ENCODE data around the gene INPP4A.

The INPP4A gene

DNA sequence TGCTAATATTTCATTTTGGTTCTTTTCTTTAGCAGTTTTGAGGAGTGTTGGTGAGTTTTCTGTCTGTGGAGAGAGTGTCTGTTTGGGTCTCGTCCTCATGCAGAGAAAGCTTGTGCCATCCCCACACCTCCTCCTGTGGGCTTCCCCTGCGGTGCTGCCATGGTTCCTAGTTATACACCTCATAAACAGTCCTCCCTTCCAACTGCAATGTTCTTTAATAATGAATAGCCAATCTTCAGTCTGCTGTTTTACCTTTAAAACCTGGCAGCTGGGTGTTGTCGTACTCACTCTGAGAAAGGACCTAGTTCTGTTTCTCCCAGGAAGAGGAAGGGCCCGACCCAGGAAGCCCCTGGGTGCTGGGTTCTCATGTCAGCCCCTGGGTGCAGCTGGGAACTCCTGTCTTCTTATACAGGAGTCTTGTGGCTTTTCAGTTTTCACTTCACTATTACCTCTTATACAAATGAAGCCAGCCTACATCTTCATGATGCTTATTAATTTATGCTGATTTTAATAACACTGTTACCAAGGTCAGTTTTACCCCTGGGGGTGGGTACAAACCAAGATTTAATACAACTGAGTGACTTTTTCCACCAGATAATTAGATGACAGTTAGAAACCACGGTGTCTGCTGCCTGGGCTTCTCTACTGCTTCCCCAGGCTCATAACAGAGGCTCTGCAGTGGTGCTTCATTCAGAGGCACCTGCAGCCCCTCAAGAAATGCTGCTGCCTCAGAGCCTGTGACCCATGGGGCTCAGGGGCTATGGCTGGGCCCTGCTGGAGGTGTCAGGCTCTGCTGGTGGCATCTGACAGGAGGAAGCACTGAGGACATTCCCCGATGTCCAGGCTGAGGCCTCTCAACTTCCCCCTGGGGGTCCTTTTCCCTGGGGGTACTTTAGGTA, 104.5 kb downstream of the INPP4A start:
- DNase-seq, result no peak

DNA sequence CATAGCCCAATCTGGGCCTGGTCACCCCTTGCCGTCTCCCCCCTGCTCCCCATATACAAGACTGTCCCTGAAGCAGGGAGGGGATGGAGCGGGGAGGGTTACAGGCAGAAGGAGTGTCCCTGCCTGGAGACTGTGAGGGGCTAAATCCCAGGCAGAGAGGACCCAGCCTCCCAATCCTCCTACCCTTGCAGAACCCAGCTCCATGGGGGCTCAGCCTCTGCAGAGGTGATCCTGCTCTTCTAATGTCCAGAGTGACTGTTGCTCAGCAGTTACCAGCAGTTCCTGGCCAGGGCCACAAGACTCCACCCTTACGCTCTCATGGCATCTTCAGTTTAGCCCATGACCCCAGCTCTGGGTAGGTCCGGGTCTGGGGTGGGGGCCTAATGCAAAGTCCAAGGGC, 105.5 kb downstream of the INPP4A start:
- DNase-seq, result no peak

DNA sequence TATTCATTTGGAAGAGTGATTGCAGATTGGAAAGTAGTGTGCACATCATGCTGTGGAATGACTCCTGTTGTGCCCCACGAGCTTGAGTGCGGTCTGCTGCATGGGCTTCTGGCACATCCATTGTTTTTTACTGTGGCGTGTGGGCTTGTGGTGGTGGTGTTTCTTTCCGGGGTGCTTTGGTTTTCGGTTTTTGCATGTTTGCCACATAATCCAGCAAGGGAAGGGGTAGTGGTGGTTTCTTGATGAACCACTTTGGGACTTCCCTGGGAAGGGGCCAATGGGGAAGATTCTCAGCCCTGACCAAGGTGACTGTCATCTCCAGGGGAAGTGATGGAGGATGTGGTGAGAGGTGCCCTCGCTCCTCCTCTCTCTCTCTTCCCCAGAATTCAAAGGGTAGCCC, 106.7 kb downstream of the INPP4A start:
- DNase-seq, result no peak

DNA sequence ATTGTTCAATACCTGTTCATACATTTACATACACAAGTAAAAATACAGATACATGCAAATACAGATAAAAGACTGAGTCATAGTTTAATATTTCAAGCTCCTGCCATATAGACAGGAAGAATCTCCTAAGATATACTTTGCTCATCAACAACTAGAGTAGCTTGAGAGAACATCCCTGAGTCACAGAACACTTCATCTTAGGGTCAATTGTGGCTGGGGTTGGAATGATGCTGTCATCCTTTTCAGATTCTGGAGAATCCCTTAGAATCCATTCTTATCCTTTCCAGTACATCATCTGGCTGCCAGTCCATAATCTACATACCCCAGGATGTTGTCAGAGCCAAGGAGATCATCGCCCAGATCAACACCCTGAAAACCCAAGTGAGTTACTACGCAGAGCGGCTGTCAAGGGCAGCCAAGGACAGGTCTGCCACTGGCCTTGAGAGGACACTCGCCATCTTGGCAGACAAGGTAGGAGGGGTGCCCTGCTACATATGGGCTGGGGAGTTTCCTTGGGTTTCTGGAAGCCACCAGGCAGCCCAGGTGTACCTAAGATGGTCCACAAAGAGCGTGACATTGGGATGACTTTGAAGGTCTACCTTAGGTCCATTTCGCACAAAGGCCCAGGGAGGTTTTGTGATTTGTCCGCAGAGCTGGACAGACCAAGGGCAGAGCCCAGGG, 108.0 kb downstream of the INPP4A start:
- DNase-seq, result no peak

DNA sequence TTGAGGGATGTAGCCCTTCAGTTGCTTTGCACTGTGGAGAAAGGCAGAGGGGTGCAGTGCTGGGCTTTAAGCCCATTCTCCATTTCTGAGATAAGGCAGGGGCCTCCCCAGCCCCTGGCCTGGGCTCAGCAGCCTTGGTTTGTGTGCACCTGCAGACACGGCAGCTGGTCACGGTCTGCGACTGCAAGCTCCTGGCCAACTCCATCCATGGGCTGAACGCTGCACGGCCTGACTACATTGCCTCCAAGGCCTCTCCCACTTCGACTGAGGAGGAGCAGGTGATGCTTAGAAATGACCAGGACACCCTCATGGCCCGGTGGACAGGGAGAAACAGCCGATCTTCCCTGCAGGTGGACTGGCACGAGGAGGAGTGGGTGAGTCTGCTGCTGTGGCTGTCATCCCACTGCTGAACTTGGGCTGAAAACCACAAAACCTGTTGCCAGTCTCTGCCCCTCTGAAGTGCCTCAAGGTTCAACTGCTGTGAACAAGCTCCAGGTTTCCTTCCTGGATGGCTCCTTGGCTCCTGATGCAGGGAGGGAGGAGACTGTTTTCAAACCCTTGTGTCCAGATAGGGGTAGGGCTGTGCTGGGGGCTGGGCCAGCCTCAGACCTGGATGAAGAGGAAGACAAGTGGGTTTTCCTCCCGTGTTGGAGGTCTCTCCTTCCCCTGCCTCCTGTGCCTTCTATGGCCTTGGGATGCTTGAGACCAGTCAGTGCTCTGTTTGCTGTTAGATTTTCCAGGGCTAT, 109.6 kb downstream of the INPP4A start:
- no peak for DNase-seq

DNA sequence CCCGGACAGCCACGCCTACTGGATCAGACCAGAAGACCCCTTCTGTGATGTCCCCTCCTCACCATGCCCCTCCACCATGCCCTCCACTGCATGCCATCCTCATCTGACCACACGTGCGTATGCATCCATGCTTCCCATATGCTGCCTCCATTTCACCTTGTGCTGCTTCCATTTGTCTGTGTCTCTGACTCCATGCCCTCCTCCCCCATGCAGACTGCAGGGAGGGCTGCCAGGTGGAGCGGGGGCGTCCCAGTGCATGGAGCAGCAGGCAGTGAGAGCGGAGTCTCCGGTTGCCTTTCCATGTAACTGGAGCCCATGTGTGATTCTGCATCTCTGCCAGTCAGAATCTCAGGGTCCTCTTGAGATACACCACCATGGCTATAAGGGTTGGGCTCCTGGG, 111.0 kb downstream of the INPP4A start:
- DNase-seq, result no peak

DNA sequence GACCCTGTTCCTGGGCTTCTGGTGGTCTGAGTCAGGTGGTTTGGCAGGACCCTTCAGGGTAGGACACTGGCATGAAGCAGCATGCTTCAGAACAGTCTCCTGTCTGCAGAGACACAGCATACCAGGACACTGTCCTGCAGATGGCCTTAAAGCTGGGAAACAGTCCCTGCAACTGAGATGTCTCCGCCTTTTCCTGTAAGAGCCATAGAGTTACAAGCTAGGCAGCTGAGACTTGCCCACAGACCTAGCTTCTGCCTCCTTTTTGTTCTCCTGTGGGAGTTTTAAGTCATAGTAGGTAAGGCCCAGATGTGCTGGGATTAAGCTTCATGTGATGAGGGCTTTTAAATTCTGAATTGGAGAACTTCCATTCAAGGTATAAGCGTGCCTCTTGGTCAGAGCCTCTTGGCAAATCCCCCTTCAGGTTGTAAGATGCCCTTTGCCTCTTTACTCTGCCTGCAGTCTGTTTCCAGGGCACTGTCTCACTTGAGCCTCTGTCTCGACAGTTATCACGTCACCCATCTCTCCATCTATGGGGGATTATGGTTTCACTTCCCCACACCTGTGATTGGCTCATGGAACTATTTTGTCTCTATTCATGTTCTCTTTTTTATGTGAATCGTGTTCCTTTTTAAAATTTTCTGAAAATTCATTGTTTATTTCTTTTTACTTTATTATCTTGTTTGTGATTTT, 111.8 kb downstream of the INPP4A start:
- DNase-seq, result no peak

DNA sequence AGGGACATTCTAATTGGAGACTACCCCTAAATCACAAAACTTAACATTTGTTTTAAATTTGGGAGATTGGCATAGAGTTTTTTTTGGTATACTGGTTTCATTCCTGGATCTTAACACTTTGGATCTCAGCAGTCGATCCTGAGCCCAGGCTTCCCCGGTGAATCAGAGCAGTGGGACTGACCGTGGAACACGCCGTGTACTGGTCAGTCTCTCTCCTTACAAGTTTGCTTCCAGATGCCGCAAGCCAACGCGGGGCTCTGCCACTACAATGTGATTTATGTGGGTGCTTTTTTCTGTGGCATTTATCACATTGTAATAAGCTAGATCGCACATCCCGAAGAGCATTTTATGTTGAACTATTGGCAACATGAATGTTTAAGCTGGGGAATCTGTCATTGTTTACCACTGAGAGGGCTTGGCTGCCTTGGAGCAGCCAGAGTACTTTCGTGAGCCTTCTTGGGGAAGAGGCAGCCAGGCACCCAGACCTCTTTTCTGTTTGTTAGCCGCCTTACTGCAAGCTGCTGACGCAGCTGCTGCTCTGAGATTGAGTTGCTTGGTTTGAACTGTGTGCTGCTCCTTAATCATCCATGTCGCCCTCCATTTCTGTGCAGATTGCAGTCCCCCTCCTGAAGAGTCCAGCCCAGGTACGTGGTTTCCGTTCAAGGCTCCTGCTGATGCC, 114.3 kb downstream of the INPP4A start:
- DNase-seq, result no peak

DNA sequence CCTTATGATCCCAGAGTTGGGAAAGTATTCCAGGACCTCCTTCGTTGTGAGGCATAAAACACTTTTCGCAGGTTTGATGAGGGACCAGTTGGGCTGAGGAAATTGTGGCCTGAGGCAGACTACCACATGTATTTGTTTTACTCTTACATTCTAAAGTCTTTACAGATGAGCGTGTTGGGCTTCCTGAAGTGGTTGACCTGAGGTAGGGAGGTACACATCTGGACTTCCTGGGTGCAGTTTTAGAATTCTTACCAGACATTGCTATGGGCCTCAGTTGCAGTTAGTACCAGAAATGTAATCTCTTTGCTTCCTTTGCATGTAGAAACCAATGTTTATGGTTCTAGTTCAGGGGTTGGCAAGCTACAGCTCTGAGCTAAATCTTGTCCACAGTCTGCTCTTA, 114.9 kb downstream of the INPP4A start:
- no peak for DNase-seq

DNA sequence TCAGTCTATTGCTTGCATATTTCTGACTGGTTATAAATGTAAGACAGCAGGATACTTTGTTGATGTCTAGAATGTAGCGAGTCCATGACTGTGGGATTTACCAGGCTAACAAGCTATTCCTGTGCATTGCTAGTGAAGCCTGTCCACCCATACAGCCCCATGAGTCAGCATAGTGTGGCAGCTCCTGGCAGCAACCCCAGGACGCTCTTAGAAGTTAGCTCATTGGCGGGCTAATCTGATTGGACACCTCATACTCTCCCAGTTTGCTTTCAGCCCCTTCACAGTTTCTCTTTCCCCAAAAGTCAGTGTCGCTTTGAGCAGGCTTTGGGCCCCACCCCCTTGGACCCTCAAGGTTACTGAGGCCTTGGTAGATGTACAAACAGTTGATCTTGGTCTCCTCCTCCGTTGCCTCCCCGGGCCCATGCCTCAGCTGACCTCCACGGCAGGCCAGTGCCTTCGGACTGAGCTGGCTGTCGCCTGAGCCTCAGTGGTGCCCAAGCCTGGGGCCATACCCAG, 115.7 kb downstream of the INPP4A start:
- no peak for DNase-seq

DNA sequence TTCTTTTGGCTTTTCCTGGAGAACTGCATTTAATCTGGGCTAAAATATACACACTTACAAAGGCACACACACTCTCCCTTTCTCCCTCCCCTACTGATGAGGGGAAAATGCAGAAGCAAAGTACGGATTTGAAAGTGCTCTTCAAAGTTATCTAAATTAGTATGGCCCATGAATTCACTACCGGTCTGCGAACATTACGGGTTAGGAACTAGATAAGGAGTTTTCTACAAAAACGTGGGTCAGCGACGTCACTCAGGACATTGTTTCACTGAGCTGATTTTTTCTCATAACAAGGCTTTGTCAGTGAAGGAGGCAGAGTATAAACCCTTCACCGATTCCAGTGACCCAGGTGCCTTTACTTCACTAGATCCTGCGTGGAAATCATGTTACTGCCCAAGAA, 116.4 kb downstream of the INPP4A start:
- no peak for DNase-seq

DNA sequence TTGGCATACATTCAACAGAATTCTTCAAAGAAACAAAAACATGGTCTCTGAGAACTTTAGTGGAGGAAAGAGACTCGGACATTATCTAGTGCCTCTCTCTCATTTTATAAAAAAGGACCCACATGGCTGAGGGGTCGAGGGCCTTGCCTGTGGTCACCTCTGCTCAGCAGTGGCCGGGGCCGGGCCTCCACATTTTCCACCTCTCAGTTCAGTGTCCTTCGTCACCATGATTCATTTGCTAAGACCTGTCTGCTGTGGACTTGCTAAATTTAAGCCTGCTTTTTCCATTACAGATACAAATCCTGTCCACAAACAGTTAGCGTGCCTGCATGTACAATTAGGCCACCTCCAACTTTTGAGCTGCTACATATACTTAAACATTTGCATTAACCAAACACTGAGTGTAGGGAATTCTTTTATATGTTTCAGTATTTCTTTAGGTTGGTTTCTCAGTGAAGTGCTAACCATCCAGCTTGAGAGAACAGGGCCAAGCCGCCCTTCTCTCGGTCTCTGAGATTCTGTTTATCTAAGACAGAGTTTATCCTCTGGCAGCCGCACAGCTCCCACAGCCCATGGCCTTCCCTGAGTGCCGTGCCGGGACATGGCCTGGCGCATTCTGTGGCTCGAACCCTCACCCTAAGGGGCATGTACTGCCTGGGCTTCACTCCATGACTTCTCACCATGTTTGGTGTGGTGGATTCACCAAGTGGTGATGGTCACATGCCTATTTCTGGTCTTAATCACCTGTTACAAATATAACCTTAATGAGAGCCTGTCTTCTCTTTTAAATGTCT, 117.4 kb downstream of the INPP4A start:
- DNase-seq, result no peak

DNA sequence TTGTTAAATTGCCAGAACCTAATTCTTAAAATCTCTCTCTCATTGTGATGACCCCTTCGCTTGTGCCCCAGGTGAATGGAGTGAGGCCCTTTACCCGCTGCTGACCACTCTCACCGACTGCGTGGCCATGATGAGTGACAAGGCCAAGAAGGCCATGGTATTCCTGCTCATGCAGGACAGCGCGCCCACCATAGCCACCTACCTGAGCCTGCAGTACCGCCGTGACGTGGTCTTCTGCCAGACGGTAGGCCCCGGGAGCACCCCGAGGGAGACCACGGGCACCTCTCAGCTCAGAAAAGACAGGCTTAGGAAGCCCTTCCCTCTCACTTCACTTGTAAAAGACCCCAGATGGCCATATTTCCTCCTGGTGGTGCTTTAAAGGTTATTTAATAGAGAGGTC, 118.7 kb downstream of the INPP4A start:
- no peak for DNase-seq

DNA sequence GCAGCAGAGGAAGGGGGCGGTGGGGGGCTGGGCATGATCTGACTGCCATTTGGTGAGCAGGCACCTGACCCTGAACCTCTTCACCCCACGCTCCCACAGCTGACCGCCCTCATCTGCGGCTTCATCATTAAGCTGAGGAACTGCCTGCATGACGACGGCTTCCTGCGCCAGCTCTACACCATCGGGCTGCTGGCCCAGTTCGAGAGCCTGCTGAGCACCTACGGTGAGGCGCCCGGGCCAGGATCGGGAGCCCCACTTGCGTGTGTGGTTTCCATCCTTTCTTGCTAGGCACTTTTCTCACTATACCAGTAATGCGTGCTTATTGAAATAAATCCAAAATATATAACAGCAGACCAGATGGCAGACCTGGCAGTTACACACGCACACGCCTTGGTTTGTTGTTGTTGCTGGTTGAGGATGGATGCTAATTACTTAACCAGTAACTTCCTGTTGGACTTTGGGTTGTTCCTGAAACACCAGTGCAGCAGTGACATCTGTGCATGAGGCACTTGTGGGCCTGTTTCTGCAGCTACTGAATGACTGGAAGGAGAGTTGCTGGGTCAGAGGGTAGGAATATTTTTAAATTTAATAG, 120.0 kb downstream of the INPP4A start:
- DNase-seq, result no peak

DNA sequence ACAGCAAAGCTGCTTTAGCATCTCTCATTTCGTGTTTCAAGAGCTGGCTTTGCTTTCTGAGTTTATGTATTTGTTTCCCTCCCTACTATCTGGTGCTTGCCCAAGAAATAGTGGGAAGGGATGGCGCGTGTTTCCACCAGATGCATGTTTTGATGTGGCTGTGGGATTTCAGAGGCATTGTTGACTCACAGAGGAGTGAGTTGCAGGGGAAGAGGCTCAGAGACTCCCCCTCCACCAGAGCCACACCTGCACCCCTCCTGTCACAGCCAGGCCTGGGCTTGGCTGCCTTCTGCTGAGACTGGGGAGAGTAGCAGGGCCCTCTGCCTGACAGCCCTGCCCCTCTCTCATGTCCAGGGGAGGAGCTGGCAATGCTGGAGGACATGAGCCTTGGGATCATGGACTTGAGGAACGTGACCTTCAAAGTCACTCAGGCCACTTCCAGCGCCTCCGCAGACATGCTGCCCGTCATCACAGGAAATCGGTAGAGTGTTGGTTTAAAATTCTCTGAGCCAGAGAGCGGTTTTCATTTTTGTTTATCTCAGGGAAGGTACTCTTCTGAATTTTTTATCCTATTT, 120.7 kb downstream of the INPP4A start:
- DNase-seq, result no peak

DNA sequence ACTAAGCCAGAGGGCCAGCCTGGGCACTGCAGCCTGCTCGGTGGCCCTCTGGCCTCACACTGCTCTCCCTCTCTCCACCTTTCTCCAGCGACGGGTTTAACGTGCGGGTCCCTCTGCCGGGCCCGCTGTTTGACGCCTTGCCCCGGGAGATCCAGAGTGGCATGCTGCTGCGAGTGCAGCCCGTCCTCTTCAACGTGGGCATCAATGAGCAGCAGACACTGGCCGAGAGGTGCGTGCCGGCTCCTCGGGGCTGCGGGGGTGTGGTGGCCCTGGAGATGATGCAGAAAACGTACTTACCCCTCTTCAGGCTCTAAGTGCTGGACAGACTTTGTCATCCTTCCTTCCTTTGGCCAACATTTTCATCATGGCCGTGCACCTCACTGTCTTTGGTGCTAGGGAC, 121.3 kb downstream of the INPP4A start:
- no peak for DNase-seq

DNA sequence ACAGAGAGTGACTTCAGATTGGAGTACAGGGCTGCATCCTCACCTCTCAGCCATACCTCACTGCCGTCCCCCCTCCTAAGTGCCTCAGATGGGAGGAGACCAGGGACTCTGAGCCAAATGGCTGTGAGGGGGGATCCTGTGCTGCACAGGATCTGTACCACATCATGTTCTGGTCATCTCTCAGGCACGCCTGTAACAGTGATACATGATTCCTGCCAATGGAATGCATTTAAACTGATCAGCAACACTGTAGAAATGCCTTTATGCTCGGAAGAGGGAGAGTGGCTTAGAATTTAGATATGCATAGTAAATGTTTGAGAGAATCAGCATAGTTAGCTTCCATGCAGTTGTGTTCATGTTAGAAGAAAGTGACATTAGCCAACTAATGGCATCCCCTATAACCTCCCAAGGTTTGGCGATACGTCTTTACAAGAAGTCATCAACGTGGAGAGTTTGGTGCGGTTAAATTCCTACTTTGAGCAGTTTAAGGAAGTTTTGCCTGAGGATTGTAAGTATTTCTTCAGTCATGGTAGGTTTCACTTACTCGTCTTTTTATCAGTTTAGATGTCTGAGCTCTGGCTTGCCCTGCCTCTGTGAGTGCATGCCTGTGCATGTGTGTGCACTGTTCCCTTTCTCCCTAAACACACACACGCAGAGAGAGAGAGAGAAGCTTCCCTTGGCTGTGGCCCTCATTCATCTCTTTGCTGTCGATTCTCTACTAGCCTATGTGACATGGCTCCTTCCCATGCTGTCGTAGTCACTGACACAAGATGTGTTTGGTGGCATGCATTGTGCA, 123.7 kb downstream of the INPP4A start:
- no peak for DNase-seq

DNA sequence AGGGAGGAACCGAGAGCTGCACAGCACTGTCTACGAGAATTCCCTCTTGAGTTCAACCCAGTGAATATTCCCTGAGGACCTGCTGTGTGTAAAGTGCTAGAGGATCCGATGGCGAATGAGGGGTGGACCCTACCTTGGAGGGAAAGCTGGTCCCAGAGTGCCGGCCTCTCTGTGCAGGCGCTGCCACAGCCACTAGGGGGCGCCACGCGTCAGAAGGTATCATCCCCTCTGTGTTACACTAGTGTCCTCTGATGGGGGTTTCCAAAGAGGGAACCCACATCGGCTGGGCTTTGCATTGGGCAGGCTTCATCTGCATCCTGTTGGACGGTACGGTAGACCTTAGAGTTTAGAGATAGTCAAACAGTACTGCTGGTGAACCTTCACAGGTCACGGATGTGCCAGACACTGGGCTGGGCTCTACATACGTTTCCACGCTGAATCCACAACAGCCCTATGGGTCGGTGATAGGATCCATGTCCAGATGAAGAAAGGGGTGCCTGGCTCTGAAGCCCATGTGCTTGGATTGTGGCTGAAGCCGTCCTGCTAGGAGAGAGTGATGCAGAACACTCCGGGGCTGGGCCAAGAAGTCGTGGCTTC, 124.6 kb downstream of the INPP4A start:
- DNase-seq, result peak; percentile 38

DNA sequence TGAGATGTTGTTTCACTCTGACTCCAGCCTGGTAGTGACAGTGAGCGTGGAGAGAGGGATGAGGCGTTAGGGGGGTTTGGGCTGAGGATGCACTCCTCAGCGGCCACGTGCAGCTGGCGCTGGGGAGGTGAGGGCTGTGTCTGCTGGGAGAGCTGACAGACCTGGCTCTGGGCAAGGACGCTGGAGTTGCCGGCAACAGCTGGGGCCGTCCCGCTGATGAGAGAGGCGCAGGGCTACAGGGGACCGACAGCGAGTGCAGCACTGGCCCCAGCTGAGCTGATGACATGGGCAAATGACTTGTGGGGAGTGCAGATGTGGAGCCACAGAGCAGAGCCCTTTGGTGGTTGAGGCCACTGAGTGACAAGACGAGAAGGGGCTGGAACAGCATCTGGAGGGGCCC, 125.3 kb downstream of the INPP4A start:
- DNase-seq, result no peak

All from right hindlimb (tissue), 1 donor.